GM18517 (cell line): Measurements from ENCODE around the gene KCNIP4.
"Not testable (repeated sequence)": the region's sequence is repeated elsewhere in the genome, so short reads cannot be mapped to it uniquely, and the experiment has no call there.

Source experiments
- ATAC-seq: cut with Tn5 transposase; IDR thresholded peaks from one replicate; pipeline ENCODE4 v1.9.1; 2021; ENCODE audit warnings: mild to moderate bottlenecking, moderate library complexity; ENCODE audit not compliant: unreplicated experiment

The KCNIP4 gene

GRCh38 chr4:21385706-21386105 lies 562.9 kb downstream of the KCNIP4 start:
- ATAC-seq, result no peak

- no peak for ATAC-seq
Measured at GRCh38 chr4:21384609-21385008, 564.0 kb downstream of the KCNIP4 start.

- no peak for ATAC-seq
Measured at GRCh38 chr4:21380861-21381260, 567.7 kb downstream of the KCNIP4 start.

- ATAC-seq, result no peak
Measured at GRCh38 chr4:21377046-21377445, 571.5 kb downstream of the KCNIP4 start.

GRCh38 chr4:21376176-21376575 lies 572.4 kb downstream of the KCNIP4 start:
- ATAC-seq, result no peak

- ATAC-seq, result no peak
Measured at GRCh38 chr4:21374641-21375368, 573.8 kb downstream of the KCNIP4 start.

- ATAC-seq, result no peak
Measured at GRCh38 chr4:21367567-21367966, 581.0 kb downstream of the KCNIP4 start.

- ATAC-seq, result no peak
Measured at GRCh38 chr4:21366840-21367239, 581.7 kb downstream of the KCNIP4 start.

GRCh38 chr4:21366312-21366711 lies 582.3 kb downstream of the KCNIP4 start:
- ATAC-seq, result no peak

- no peak for ATAC-seq
Measured at GRCh38 chr4:21363701-21364100, 584.9 kb downstream of the KCNIP4 start.

GRCh38 chr4:21352354-21352753 lies 596.2 kb downstream of the KCNIP4 start:
- not testable (repeated sequence) for ATAC-seq

- ATAC-seq, result no peak
Measured at GRCh38 chr4:21347142-21347541, 601.4 kb downstream of the KCNIP4 start.

GRCh38 chr4:21327976-21328700 lies 620.4 kb downstream of the KCNIP4 start:
- no peak for ATAC-seq

- no peak for ATAC-seq
Measured at GRCh38 chr4:21320034-21320433, 628.5 kb downstream of the KCNIP4 start.

GRCh38 chr4:21307709-21308108 lies 640.9 kb downstream of the KCNIP4 start:
- no peak for ATAC-seq

GRCh38 chr4:21304540-21304887 lies 644.1 kb downstream of the KCNIP4 start:
- no peak for ATAC-seq

- ATAC-seq, result peak; percentile 78
Measured at GRCh38 chr4:21290562-21290961, 658.0 kb downstream of the KCNIP4 start.

GRCh38 chr4:21276046-21276445 lies 672.5 kb downstream of the KCNIP4 start:
- no peak for ATAC-seq

GRCh38 chr4:21271439-21272052 lies 677.0 kb downstream of the KCNIP4 start:
- no peak for ATAC-seq

- no peak for ATAC-seq
Measured at GRCh38 chr4:21248331-21248730, 700.2 kb downstream of the KCNIP4 start.

- ATAC-seq, result no peak
Measured at GRCh38 chr4:21242163-21242562, 706.4 kb downstream of the KCNIP4 start.
